ENCODE data around the gene EXOC3L4. TPM values are rescaled to one million over a fixed set of nuclear protein-coding genes. Genes with fewer than 3 reads are reported as not detected.
"Not testable (repeated sequence)": the region's sequence is repeated elsewhere in the genome, so short reads cannot be mapped to it uniquely, and the experiment has no call there.

EXOC3L4 gene
- total RNA-seq, 1 donor from 2014 or later = 81.5 TPM

DNA sequence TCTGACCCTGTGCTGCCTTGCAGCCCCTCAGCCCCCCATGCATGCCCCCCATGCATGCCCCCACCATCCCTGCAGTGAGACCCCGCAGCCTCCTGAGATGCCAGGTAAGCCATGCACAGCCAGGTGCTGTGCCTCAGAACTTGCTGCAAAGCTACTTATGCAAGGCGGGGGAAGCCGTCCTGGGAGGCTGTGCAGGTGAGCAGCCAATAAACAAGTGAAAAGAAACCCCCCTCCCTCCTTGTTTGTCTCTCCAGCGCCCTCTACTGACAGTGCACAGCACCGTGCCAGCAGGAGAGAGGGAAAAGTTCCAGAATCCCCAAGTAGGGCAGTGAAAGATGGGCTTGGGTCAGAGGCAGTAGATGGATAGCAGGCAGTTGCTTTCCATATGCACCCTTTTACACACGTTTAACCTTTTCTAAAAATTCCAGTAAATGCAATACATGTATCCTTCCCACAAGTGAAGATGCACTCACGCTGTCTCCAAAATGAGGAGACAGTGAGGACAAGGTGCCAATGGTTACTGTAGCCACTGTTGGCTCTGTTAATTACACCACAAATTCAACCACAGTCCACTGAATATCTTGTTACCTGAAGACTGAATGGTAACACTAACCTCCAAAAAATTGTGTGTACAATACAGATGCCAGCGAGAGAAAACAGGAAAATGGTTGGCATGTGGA is 46.7 kb downstream of the EXOC3L4 start:
- ATAC-seq (peak; percentile 72), DNase-seq (ENCODE audit: low spot score) (no peak)

GRCh38 chr14:103142026-103142425 is 47.5 kb downstream of the EXOC3L4 start:
- DNase-seq (ENCODE audit: low spot score) (no peak), ATAC-seq (peak; percentile 40)

GRCh38 chr14:103142721-103143302 is 48.3 kb downstream of the EXOC3L4 start:
- no peak for ATAC-seq
- DNase-seq (ENCODE audit: low spot score) = no peak

DNA sequence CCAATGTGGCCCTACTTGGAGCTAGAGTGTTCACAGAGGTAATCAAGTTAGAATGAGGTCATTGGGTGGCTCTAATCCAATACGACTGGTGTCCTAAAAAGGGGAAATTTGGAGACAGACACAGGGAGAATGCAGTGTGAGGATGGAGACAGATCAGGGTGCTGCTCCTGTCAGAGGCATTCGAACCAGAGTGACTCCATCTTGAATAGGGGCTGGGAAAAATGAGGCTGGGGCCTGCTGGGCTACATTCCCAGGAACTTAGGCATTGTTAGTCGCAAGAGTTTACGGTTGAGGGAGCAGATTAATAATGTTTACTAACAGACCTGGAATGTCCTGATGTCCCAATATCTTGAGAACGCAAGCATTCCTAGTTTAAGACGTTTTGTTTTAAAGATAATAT is 49.0 kb downstream of the EXOC3L4 start:
- ATAC-seq (no peak), DNase-seq (ENCODE audit: low spot score) (no peak)

GRCh38 chr14:103144085-103144484 is 49.6 kb downstream of the EXOC3L4 start:
- DNase-seq (ENCODE audit: low spot score) = no peak
- no peak for ATAC-seq

- ATAC-seq = no peak
- no peak for DNase-seq (ENCODE audit: low spot score)
Measured at GRCh38 chr14:103146141-103146709, 51.7 kb downstream of the EXOC3L4 start.

DNA sequence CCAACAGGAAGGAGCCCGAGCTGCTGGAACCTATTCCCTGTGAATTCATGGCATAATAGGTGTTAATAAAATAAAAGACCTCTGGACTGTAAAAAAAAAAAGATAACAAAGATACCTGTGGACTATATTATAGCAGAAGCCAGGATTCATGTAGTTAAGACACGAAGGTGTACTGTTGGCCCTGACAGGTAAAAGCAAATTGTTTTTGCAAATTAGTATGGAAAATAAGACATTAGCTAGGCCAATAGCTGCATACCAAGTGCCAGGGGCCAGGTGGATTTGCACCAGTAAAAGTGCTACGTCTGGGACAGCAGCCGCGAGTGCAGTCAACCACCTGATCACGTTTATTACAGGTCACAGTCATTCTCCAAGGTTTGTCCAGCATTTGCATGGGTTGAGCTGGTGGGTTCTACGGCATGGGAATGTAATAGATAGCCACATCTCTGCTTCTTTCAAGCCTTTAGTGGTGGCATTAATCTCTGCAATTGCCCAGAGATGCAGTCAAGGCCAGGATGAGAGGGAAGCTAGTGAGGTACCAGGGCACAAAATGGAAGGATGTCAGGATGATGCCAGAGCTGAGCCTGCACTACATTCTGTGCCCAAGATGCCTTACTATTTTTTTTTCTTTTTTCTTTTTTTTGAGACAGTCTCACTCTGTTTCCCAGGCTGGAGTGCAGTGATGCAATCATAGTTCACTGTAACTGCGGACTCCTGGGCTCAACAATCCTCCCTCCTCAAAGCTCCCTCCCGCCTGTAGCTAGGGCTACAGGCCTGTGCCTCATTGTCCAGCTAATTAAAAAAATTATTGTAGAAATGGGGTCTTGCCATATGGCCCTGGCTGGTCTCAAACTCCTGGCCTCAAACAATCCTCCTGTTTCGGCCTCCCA is 55.1 kb downstream of the EXOC3L4 start:
- ATAC-seq (no peak), DNase-seq (ENCODE audit: low spot score) (no peak)

GRCh38 chr14:103151270-103151945 is 56.9 kb downstream of the EXOC3L4 start:
- ATAC-seq = no peak
- no peak for DNase-seq (ENCODE audit: low spot score)

DNA sequence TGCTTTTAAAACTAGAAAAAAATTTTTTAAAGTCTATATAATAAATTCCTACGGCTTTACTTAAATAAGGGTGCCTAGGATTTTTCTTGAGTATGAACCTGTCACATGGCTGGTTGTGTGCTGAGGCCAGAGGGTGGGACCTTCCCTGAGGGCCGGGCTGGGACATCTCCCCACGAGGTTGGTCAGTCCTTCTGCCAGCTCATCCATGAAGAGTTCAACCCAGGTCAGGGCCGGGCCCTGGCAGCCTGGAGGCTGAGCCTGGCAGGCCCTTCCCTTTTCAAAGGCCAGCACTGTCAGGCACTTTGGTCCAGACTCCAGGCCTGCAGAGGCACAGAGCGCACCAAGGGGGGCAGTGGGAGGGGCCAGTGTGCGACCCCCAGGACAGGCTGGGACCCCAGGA is 60.5 kb downstream of the EXOC3L4 start:
- ATAC-seq = peak; percentile 99
- DNase-seq (ENCODE audit: low spot score) = peak; percentile 96

DNA sequence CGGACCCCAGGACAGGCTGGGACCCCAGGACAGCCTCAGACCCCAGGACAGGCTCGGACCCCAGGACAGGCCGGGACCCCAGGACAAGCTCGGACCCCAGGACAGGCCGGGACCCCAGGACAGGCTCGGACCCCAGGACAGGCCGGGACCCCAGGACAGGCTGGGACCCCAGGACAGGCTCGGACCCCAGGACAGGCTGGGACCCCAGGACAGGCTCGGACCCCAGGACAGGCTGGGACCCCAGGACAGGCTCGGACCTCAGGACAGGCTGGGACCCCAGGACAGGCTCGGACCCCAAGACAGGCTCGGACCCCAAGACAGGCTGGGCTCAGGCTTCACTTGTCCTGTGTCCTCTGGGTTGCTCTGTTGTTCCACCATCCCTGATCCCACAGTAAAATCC is 60.9 kb downstream of the EXOC3L4 start:
- not testable (repeated sequence) for ATAC-seq; DNase-seq (ENCODE audit: low spot score)

- ATAC-seq = no peak
- DNase-seq (ENCODE audit: low spot score) = no peak
Measured at GRCh38 chr14:103155826-103156394, 61.4 kb downstream of the EXOC3L4 start.

- no peak for ATAC-seq
Measured at GRCh38 chr14:103156651-103157378, 62.3 kb downstream of the EXOC3L4 start.

DNA sequence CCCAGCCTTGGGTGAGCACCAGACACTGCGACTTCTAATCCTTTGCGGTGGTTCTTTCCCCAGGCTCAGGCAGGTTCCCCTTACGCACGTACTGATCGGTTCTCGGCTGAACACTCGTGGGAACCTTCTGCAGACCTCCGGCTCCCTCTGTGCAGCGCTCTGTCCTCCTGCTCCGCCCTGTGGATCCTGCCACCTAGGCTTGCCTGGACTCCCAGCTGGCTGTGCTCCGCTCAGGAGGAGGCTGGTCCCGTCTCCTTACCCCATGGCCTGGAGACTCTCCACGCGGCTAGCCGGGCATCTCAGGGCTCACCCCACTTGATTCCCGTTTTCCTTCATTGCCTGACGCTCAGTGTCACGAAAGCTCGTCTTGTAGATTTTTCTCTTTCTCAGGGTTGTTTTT is 63.4 kb downstream of the EXOC3L4 start:
- DNase-seq (ENCODE audit: low spot score) = no peak
- ATAC-seq = no peak

More at GRCh38 chr14:103156651-103157378, 62.3 kb downstream of the EXOC3L4 start:
- DNase-seq (ENCODE audit: low spot score) = no peak

- ATAC-seq = no peak
- DNase-seq (ENCODE audit: low spot score) = no peak
Measured at GRCh38 chr14:103158688-103159087, 64.2 kb downstream of the EXOC3L4 start.

Other genes with a start within 250 kb of the EXOC3L4 start
- gene AMN, start 172.1 kb upstream of the EXOC3L4 start, total RNA-seq = 56.0 TPM
- 45.0 TPM for gene CDC42BPB, start 37.2 kb upstream of the EXOC3L4 start, total RNA-seq
- gene LBHD2, start 10.5 kb upstream of the EXOC3L4 start, total RNA-seq = not detected
- 27.9 TPM for gene TNFAIP2, start 28.7 kb downstream of the EXOC3L4 start, total RNA-seq
- 192 TPM for gene EIF5, start 239.5 kb downstream of the EXOC3L4 start, total RNA-seq

All from left lobe of liver (tissue), 2 donors.